Neural cell (in vitro differentiated cells): ENCODE data around the gene LRRFIP2. TPM values are rescaled to one million over a fixed set of nuclear protein-coding genes. Genes with fewer than 3 reads are reported as not detected.

Experiments used
- H2AFZ ChIP-seq: fragments of 200-600, 300-800 bp; sonication (generic), shearing (Covaris generic); 2 replicates; pipeline ENCODE4 v1.6.0; 2014; ENCODE audit warnings: low read depth, mild to moderate bottlenecking, antibody characterized with exemption, low read length, moderate library complexity
- H3F3A ChIP-seq: fragments of 200-600 bp; shearing (Covaris generic); 2 replicates; pipeline ENCODE4 v1.6.1; 2016; ENCODE audit warnings: mild to moderate bottlenecking, moderate library complexity, mixed read lengths, antibody characterized with exemption, low read length; ENCODE audit not compliant: insufficient read depth, poor library complexity, severe bottlenecking
- H3K27ac ChIP-seq: fragments of 200-600, 300-800 bp; sonication (generic), shearing (Covaris generic); 2 replicates; pipeline ENCODE4 v1.5.1; 2014; ENCODE audit warnings: mild to moderate bottlenecking, low read length, moderate library complexity
- H3K27me3 ChIP-seq: fragments of 300-800, 200-600 bp; sonication (generic), shearing (Covaris generic); 2 replicates; pipeline ENCODE4 v1.6.0; 2014; ENCODE audit warnings: mild to moderate bottlenecking, low read depth, low read length, moderate library complexity; ENCODE audit not compliant: insufficient read depth
- H3K36me3 ChIP-seq: fragments of 300-800, 200-600 bp; sonication (generic), shearing (Covaris generic); 2 replicates; pipeline ENCODE4 v1.5.1; 2014; ENCODE audit warnings: mild to moderate bottlenecking, antibody characterized with exemption, low read length, moderate library complexity; ENCODE audit not compliant: insufficient read depth
- H3K4me2 ChIP-seq: fragments of 300-800, 200-600 bp; sonication (generic), shearing (Covaris generic); 2 replicates; pipeline ENCODE4 v1.6.0; 2014; ENCODE audit warnings: mild to moderate bottlenecking, low read length
- H3K4me3 ChIP-seq: fragments of 300-800, 200-600 bp; sonication (generic), shearing (Covaris generic); 2 replicates; pipeline ENCODE4 v1.5.1; 2014; ENCODE audit warnings: mild to moderate bottlenecking, low read length, moderate library complexity
- H3K79me2 ChIP-seq: fragments of 200-600 bp; shearing (Covaris generic); replicated peaks from 2 replicates; pipeline ENCODE4 v1.6.0; 2014; ENCODE audit warnings: mild to moderate bottlenecking, low read length, moderate library complexity; ENCODE audit not compliant: insufficient read depth
- H3K9ac ChIP-seq: fragments of 300-800, 200-600 bp; sonication (generic), shearing (Covaris generic); 2 replicates; pipeline ENCODE4 v1.6.1; 2016; ENCODE audit warnings: mild to moderate bottlenecking, low read length, mixed read lengths
- H3K9me2 ChIP-seq: fragments of 200-600 bp; shearing (Covaris generic); 2 replicates; pipeline ENCODE4 v1.6.1; 2016; ENCODE audit warnings: mild to moderate bottlenecking, low read length, mixed read lengths; ENCODE audit not compliant: insufficient read depth
- H3K9me3 ChIP-seq: fragments of 200-600, 300-800 bp; sonication (generic), shearing (Covaris generic); 2 replicates; pipeline ENCODE4 v1.6.1; 2016; ENCODE audit warnings: mild to moderate bottlenecking, mixed run types, low read length, moderate library complexity, mixed read lengths
- H4K20me1 ChIP-seq: fragments of 200-600 bp; shearing (Covaris generic); 2 replicates; pipeline ENCODE4 v1.6.1; 2016; ENCODE audit warnings: mild to moderate bottlenecking, mixed run types; ENCODE audit not compliant: insufficient read depth
- EP300 ChIP-seq: fragments of 450-650 bp; conservative IDR thresholded peaks from 2 replicates; pipeline ENCODE4 v1.6.1; 2014; ENCODE audit warnings: antibody characterized with exemption, mild to moderate bottlenecking, moderate library complexity; ENCODE audit not compliant: poor library complexity, severe bottlenecking
- EZH2 ChIP-seq: fragments of 200-600, 300-800 bp; shearing (Covaris generic), sonication (generic); IDR thresholded peaks from 2 replicates; pipeline ENCODE4 v1.6.1; 2014; ENCODE audit warnings: antibody characterized with exemption, low read length, borderline replicate concordance, mild to moderate bottlenecking; ENCODE audit not compliant: insufficient read depth, poor library complexity, severe bottlenecking
- MXI1 ChIP-seq: fragments of 450-650 bp; conservative IDR thresholded peaks from 2 replicates; pipeline ENCODE4 v1.6.1; 2014; ENCODE audit warnings: antibody characterized with exemption, mild to moderate bottlenecking; ENCODE audit not compliant: poor library complexity, severe bottlenecking
- POLR2AphosphoS5 ChIP-seq: IDR thresholded peaks from 2 replicates; pipeline ENCODE4 v1.6.1; 2012
- RAD21 ChIP-seq: fragments of 450-650 bp; conservative IDR thresholded peaks from 2 replicates; pipeline ENCODE4 v1.6.1; 2014; ENCODE audit warnings: antibody characterized with exemption, mild to moderate bottlenecking, moderate library complexity
- SMC3 ChIP-seq: fragments of 450-650 bp; conservative IDR thresholded peaks from 2 replicates; pipeline ENCODE4 v1.6.1; 2014; ENCODE audit warnings: antibody characterized with exemption, mild to moderate bottlenecking, moderate library complexity; ENCODE audit not compliant: poor library complexity
- TAF1 ChIP-seq: IDR thresholded peaks from 2 replicates; pipeline ENCODE4 v1.6.1; 2012; ENCODE audit warnings: low read depth
- polyA plus RNA-seq: library from polyadenylated mRNA; depleted of rRNA; stranded (reverse); fragments of >200 nt; gene quantifications from 2 replicates; pipeline ENCODE4 v1.2.3, GENCODE V29; 2014
- TF ChIP-seq, protein P1 (sequence below): fragments of 450-650 bp; IDR thresholded peaks from 2 replicates; pipeline ENCODE4 v1.5.1; 2014; ENCODE audit warnings: antibody characterized with exemption, mild to moderate bottlenecking, moderate library complexity; ENCODE audit not compliant: poor library complexity, severe bottlenecking
- TF ChIP-seq, protein P2 (sequence below): IDR thresholded peaks from 2 replicates; pipeline ENCODE4 v1.6.1; 2012; ENCODE audit warnings: borderline replicate concordance

The LRRFIP2 gene
- polyA plus RNA-seq, 1 donor from 2014 or later, result 143 TPM

DNA sequence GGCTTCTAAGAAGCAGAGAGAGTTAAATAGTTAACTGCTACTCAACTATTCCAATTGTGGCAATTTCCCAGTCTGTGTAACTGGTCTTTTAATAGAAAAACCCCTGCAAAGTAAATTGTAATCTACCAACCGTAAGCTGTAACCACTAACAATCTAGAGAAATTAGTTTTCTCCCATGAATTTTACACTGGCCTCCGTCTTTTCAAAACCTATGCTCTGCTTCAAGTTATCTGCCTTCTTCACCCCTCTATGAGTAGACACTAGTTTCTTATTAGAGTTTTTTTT, 42.6 kb downstream of the LRRFIP2 start:
- Histone ChIP-seq H3K9me2 (no peaks in the 10 kb centered on the region), H4K20me1 (no peaks in the 10 kb centered on the region), H3K9ac (no peak overlapping the region), H3K36me3 (no peaks in the 10 kb centered on the region), H3K27ac (no peak overlapping the region), H3K9me3 (no peaks in the 10 kb centered on the region), H3K79me2 (no peaks in the 10 kb centered on the region), H3K4me2 (no peak overlapping the region), H3F3A (no peaks in the 10 kb centered on the region), H3K27me3 (no peaks in the 10 kb centered on the region), H2AFZ (no peak overlapping the region), H3K4me3 (no peak overlapping the region)
- TF ChIP-seq EP300 (no peak), POLR2AphosphoS5 (no peak), TAF1 (no peak), MXI1 (no peak), EZH2 (no peak), RAD21 (no peak), SMC3 (no peak)
- TF ChIP-seq, protein P1, sequence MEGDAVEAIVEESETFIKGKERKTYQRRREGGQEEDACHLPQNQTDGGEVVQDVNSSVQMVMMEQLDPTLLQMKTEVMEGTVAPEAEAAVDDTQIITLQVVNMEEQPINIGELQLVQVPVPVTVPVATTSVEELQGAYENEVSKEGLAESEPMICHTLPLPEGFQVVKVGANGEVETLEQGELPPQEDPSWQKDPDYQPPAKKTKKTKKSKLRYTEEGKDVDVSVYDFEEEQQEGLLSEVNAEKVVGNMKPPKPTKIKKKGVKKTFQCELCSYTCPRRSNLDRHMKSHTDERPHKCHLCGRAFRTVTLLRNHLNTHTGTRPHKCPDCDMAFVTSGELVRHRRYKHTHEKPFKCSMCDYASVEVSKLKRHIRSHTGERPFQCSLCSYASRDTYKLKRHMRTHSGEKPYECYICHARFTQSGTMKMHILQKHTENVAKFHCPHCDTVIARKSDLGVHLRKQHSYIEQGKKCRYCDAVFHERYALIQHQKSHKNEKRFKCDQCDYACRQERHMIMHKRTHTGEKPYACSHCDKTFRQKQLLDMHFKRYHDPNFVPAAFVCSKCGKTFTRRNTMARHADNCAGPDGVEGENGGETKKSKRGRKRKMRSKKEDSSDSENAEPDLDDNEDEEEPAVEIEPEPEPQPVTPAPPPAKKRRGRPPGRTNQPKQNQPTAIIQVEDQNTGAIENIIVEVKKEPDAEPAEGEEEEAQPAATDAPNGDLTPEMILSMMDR, result no peak
- TF ChIP-seq, protein P2, sequence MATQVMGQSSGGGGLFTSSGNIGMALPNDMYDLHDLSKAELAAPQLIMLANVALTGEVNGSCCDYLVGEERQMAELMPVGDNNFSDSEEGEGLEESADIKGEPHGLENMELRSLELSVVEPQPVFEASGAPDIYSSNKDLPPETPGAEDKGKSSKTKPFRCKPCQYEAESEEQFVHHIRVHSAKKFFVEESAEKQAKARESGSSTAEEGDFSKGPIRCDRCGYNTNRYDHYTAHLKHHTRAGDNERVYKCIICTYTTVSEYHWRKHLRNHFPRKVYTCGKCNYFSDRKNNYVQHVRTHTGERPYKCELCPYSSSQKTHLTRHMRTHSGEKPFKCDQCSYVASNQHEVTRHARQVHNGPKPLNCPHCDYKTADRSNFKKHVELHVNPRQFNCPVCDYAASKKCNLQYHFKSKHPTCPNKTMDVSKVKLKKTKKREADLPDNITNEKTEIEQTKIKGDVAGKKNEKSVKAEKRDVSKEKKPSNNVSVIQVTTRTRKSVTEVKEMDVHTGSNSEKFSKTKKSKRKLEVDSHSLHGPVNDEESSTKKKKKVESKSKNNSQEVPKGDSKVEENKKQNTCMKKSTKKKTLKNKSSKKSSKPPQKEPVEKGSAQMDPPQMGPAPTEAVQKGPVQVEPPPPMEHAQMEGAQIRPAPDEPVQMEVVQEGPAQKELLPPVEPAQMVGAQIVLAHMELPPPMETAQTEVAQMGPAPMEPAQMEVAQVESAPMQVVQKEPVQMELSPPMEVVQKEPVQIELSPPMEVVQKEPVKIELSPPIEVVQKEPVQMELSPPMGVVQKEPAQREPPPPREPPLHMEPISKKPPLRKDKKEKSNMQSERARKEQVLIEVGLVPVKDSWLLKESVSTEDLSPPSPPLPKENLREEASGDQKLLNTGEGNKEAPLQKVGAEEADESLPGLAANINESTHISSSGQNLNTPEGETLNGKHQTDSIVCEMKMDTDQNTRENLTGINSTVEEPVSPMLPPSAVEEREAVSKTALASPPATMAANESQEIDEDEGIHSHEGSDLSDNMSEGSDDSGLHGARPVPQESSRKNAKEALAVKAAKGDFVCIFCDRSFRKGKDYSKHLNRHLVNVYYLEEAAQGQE, result no peak

DNA sequence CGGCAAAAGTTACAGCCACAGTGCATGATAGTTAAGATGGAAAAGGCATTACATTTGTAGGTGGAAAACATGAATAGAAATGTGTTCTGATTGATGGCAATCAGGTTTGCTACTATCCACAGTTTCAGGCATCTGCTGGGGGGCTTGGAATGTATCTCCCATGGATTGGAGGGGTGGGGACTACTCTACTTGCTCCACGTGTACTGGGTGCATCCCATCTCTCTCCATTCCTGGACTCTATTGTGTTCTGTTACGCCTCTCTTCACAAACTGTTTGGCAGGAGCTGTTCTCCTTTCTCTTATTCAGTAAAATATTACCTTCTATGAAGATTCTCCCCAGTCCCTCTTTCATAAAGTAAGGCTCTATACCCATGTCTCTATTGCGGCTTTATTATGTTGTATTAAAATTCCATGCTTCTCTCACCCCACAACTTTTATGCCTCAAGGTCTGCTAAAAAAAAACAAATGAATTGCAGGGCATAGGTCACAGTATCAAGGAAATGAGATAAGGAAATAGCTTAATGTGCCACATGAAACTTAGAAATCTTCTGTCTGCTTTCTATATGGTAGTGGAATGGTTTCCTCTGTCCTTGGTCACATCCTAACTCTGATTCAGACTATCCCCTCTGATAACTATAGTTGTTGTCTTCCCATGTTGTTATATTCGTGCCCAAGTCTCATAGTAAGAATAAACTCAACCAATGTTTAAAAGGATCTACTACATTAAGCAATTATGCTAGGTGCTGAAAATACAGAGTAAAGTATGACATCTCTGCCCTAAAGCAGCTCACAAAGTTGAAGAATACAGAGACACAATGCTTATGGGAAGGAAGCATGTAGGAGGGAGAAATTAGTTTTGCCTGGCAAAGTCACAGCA, 43.2 kb downstream of the LRRFIP2 start:
- no peaks in the 10 kb centered on the region for H3K79me2 ChIP-seq
- no peaks in the 10 kb centered on the region for H3K36me3 ChIP-seq
- no peak overlapping the region for H3K4me3 ChIP-seq
- H3K27ac ChIP-seq, result no peak overlapping the region
- no peaks in the 10 kb centered on the region for H3K27me3 ChIP-seq
- TF ChIP-seq POLR2AphosphoS5, result no peak
- no peak for TF ChIP-seq MXI1
- no peak overlapping the region for H3K4me2 ChIP-seq
- no peaks in the 10 kb centered on the region for H4K20me1 ChIP-seq
- no peak overlapping the region for H3K9ac ChIP-seq
- no peaks in the 10 kb centered on the region for H3K9me3 ChIP-seq
- no peaks in the 10 kb centered on the region for H3F3A ChIP-seq
- no peak overlapping the region for H2AFZ ChIP-seq
- H3K9me2 ChIP-seq, result no peaks in the 10 kb centered on the region
